Limb (tissue), 2 donors: Measurements from ENCODE around the gene DHX8.

ENCODE experiments used
- DNase-seq, 2 donors: peaks; one replicate each; pipeline ENCODE4 v3.0.0-alpha.2; 2016; ENCODE audit errors: extremely low spot score in 2 of 2

Gene DHX8

DNA sequence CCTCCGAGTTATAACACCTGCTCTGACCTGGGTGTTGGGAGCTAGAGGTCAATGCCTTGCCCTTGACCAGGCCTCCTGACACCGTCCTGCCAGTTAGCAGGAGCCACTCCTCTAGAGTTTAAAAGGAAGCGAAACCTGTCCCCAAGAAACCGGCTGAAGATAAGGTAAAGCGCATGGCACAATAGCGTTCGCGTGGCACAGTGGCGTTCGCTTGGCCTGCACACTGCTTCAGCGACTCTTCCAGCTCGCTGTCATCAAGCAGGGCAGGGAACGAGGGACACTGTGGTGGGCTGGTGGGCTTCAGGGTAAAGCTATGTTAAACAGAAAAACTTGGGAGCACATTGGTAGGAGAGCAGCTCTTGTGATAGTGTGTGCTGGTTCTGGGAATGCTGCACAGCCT lies 90.6 kb downstream of the DHX8 start:
- no peak for DNase-seq

DNA sequence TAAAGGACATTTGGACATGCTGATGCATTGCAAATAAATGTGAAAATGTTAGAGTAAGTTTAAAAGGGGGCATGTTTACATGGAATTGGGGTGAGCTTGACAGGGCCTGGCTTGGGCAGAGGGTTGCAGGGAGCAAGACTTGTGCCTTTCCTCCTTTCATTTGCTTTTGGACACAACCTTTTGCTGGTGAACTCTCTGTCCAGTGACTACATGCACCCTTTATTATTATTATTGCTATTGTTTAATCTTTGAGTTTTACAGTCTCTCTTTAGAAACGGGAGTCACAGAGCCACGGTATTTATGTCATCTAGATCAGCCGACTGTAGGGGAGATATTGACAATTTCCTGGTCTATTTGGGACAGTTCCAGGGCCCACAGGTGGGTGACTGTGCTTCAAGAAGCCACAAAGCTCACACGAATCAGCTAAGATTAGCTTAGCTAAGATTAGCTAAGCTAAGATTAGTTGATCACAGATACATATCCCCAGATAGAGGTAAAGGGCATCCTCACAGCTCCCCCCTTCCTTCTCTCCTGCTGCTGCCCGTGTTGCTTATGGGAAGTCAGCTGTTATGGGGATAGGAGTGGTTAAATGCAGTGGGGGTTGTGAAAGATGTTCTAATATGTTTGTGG lies 91.2 kb downstream of the DHX8 start:
- no peak for DNase-seq
